Skeletal muscle cell (primary cell): ENCODE results near the gene NAT8.
"Not testable (repeated sequence)": the region's sequence is repeated elsewhere in the genome, so short reads cannot be mapped to it uniquely, and the experiment has no call there.

Source experiments
- DNase-seq: peaks from one replicate; pipeline ENCODE4 v3.0.0-alpha.2; 2010; ENCODE audit warnings: low read depth
- H3K4me3 ChIP-seq: 2 replicates; pipeline ENCODE4 v1.5.1; 2011; ENCODE audit warnings: low read depth, mild to moderate bottlenecking, control low read depth, low read length, moderate library complexity

Gene NAT8, protein sequence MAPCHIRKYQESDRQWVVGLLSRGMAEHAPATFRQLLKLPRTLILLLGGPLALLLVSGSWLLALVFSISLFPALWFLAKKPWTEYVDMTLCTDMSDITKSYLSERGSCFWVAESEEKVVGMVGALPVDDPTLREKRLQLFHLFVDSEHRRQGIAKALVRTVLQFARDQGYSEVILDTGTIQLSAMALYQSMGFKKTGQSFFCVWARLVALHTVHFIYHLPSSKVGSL

DNA sequence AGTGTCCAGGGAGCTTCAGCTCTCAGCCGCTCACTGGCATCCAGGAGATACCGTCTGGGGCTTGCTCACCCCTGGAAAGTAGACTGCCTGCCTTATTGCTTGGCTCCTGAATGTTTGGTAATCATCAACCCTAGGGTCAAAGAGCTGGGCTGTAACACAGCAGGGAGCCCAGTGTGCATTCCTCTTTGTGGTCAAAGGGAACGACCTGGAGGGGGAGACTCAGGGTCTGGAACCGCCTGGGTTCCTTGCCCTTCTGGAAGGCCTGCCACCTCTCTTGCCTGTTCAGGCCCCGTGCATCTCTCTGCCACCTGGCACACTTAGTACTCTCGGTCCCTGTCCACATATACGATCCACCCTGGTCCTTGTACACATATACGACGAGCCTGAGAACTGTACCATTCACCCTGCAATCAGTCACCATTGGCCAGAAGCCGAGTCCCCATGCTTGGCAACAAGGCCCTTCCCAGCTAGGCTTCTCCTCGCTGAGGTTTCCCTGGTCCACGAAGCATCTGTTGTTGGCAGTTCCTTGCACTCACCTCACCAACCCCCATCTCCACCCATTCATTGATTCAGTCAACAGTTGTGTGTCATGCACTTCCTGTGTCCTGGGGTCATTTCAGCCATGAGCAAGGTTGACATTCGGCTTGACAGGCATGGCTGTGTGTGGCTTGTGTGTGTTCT lies at the start of gene NAT8:
TSS of gene NAT8 (minus strand) at position 85 of the 681 bp plus-strand sequence. CDS start 794 bp downstream, outside the sequence.
- no peak within 1 kb of the TSS for H3K4me3 ChIP-seq
- no peak for DNase-seq

DNA sequence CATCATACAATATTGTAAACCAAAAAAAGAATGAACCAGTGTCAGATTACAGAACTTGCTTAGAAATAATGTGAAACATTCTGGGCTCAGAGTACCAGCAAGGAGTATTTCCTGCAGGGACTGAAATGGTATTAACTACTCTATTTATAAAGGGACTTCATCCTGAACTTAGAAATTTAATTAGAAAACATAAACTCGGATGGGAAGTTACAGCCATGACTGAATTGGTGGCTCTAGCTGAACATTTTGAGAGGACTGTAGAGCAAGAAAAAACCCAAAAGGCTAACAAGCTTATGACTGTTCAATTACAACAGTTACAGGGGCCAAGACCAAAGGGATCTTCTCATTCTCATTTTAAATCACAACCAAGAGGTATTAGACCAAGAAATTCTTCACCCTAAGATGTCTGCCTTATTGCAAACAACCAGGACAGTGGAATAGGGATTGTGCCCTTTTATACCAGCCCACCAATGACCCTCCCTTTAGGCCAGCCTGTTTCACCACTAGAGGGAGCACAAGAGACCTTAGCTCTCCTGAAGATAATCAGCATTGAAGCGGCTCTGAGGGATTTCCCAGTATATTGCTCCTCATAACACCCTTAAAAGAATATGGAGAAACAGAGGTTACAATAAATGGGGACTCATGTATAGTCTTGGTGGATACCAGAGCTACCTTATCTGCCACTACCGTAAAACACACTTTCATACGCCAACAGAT lies 48.3 kb upstream of the NAT8 start:
- DNase-seq, H3K4me3 ChIP-seq: not testable (repeated sequence)

DNA sequence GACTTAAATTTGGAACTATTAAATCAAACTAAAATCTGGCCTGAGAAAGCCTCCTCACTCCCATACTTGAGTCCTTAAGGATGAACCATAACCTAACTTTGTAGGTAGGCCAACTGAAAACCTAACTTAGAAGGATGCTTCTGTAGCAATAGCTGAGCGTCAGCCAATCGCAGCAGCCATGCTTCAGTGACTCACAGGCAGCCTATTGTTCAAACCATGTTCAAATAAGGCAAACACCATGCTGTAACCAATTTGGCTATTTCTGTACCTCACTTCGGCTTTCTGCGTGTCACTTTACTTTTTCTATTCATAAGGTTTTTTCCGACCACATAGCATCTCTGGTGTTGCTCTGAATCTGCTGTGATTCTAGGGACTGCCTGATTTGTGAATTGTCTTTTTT lies 46.3 kb upstream of the NAT8 start:
- not testable (repeated sequence) for DNase-seq, H3K4me3 ChIP-seq

DNA sequence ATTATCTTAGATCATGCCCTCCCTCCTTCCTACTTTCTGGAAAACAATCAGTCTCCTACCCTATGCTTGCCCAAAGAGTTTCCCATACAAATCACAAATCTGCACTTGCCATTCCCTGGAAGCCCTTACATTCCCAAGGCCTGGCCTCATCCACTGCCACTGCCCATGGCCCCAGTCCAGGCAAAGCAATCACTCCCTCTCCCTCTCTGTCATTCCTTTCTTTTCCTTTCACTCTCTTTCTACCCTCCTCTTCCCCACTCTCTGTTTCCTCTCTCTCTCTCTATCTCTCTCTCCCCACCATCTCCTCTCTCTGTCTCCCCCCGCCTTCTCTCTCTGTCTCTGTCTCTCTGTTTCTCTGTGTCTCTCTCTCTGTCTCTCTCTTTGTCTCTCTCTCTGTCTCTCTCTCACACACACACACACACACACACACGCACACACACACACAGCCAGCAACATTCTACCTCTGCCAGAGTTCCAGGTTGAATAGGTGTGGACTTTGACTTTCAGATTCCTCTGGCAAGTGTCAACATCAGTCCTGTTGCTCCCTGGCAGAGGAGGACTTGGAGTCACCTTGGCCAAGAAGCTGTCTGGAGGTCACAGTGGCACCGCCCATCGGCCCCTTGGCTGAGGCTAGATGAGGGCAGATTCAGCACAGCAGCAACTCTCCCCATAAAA lies 43.7 kb upstream of the NAT8 start:
- DNase-seq = no peak
- H3K4me3 ChIP-seq = no peak overlapping the region

DNA sequence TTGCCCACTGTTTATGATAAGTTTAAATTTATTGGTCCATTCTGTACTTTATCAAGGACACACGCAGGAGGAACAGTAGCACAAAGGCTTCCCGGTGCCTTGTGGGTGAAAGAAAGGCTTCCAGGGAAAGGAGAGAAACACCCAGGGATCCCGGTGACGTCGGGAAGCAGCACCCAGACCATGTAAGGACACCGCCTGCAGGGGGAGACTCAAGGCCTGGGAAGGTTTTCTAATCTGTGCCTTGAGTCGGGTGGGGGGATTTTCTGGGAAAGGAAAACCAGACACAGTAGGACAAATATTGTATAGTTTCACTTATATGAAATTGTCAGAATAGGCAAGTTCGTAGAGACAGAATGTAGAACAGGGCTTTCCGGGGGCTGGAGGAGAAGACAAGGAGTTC lies 42.7 kb upstream of the NAT8 start:
- H3K4me3 ChIP-seq, DNase-seq: not testable (repeated sequence)

DNA sequence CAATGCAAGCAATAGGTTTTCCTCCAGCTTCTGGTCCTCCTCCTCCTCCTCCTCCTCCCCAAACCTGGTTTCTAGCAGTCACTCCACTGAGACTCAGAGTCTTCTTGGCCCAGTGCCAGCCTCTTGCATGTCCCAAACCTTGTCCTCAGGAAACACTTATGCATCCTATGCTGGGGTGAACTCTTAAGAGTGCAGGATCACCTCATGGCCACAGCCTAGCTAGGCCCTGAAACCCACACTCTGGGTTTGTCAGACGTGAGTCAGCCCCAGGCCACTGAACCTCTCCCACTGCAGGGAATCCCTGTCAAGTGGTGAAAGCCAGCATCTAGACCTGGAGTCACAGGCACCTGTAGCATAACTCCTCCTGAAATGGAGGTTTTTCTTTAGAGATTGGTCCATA lies 42.1 kb upstream of the NAT8 start:
- not testable (repeated sequence) for H3K4me3 ChIP-seq

DNA sequence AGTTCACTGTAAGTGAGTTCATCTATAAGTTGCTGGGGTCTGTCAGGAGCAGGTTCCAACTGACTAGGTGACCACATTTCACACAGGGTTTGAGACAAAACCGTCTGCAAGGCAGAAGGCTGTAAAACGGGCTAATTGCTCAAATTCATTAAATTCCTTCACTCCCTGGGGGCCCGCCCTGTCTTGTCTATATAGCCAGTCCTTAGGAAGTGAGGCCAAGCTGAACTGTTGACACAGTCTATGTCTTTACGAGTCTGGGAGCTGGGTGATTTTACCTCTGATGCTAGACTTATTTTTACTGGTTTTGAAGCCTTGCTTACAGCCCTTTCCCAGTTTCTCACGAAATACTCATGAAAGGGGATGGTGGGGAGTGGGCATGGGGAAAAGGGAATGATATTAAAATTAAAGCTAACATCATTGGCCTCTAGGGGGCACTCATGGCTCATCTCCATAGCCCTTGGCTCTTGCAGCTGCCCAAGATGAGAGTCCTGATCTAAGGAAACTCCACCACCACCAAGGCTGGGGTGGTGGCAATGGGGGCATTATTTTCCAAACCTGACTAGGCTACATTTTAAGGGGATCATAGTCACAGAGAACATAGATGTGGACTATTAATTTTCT lies 37.8 kb upstream of the NAT8 start:
- H3K4me3 ChIP-seq, DNase-seq: not testable (repeated sequence)

More for the DNA sequence above, 42.1 kb upstream of the NAT8 start:
- not testable (repeated sequence) for DNase-seq

DNA sequence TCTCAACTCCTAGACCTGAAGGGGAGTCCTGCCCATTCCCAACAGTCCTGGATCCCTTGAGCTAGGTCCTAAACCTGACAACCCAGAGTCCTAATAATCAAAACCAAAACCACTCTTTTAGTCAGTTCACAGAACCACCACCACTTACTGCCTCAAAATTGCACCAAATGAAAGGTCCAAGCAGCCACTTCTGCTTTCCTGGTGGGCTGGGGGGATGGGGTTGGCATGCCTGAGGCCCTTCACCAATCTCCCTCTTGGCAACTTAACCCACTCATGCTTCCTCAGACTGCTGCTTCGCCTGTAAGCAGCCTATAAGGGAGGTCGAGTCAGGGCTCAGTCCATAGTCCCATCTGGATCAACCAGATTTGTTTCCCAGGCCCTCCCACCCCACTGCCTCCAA lies 37.0 kb upstream of the NAT8 start:
- not testable (repeated sequence) for H3K4me3 ChIP-seq, DNase-seq

DNA sequence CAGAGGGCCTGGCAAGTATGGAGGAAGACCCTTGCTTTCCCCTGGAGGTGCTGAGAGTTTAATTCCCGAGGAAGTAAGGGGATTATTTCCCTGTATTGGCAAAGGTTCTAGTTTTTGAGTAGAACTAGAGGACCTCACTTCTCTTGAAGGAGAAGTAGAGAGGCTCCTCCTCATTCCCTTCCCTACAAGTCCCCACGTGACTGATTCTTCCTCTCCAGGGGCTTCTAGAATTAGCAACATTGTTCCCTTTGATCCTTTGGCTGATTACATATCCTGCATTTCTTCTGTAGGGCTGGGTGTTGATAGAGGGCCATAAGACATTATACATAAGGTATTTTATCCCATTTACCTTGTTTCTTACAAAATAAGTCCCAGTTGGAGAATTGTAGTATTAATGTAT lies 35.8 kb upstream of the NAT8 start:
- not testable (repeated sequence) for DNase-seq, H3K4me3 ChIP-seq

DNA sequence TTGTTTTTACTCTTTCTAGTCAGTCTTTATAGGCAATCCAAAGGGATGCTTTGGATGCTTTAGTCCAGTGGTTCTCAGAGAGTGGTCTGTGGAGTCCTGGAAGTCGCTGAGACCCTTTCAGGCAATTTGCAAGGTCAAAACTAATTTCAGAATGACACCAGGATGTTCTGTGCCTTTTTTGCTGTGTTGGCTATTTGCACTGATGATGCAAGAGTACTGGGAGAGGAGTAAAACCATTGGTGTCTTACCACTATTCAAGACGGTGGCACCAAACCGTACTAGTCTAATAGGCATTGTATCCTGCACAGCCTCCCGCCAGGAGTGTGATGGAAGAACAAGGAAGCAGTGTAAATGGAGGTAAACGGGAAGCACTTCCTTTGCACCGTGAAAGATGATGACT lies 34.0 kb upstream of the NAT8 start:
- DNase-seq = not testable (repeated sequence)

DNA sequence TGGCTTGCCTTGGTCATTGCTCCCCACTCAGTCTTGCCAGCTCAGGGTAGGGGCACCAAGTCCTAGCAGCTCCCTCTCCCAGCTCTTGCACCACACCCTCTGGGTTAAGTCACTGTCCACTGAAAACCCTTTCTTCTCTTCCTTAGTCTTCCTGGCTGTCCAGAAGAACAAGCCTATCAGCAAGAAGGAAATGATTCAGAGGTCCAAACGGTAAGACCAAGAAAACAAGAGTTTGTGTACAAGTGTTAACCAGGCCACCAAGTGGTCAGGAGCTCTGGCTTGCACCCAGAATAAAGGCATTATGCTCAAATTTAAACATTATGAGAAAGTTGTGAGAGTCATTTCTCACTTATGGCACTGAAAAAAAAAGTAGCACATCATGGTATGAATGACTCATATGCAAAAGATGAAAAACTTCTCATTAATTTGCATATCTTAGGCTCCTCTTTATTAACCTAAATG lies 32.5 kb upstream of the NAT8 start:
- H3K4me3 ChIP-seq, DNase-seq: not testable (repeated sequence)

More for the DNA sequence above, 34.0 kb upstream of the NAT8 start:
- not testable (repeated sequence) for H3K4me3 ChIP-seq

DNA sequence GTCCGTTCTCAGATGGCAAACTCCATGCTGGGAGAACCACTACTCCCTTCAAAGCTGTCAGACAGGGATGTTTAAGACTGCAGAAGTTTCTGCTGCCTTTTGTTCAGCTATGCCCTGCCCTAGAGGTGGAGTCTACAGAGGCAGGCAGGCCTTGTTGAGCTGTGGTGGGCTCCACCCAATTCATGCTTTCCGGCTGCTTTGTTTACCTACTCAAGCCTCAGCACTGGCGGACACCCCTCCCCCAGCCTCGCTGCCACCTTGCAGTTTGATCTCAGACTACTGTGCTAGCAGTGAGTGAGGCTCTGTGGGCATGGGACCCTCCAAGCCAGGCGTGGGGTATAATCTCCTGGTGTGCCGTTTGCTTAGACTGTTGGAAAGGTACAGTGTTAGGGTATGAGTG lies 27.8 kb upstream of the NAT8 start:
- DNase-seq, H3K4me3 ChIP-seq: not testable (repeated sequence)

DNA sequence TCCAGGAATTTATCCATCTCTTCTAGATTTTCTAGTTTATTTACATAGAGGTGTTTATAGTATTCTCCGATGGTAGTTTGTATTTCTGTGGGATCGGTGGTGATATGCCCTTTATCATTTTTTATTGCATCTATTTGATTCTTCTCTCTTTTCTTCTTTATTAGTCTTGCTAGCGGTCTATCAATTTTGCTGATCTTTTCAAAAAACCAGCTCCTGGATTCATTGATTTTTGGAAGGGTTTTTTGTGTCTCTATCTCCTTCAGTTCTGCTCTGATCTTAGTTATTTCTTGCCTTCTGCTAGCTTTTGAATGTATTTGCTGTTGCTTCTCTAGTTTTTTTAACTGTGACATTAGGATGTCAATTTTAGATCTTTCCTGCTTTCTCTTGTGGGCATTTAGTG lies 25.0 kb upstream of the NAT8 start:
- H3K4me3 ChIP-seq, DNase-seq: not testable (repeated sequence)

DNA sequence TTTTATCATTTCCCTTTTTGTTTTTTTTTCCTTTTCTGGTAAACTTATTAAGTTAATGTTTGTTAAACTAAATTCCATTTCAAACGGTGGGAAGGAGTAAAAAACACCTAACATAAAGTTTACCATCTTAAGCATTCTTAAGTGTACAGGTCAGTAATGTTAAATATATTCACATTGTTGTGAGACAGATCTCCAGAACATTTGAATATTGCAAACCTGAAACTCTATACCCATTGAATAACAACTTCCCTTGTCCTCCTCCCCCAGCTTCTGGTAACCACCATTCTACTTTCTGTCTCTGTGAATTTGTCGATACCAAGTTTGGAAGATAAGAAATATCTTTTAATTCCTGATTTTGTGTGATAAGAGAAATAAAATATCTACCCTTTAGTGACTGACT lies 12.0 kb upstream of the NAT8 start:
- DNase-seq = no peak
- H3K4me3 ChIP-seq = no peak overlapping the region

DNA sequence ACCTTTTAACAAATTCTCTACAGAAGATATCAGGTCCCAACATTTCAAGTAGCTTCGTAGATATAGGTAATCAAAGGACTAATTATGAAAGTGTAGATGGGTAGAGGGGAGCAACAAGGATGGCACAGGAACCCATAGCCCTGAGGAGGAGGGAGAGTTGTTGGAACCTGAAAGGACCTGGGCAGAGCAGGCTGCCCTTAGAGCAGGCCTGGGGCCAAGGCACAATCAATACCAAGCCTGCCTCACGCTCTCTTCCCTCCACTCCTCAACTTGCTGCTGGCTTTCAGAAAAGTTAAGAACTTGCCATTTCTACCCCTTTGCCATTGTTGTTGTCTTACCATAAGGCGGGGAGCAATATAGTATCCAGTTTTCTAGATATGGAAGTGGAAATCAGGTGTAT lies 10.1 kb upstream of the NAT8 start:
- DNase-seq = no peak

DNA sequence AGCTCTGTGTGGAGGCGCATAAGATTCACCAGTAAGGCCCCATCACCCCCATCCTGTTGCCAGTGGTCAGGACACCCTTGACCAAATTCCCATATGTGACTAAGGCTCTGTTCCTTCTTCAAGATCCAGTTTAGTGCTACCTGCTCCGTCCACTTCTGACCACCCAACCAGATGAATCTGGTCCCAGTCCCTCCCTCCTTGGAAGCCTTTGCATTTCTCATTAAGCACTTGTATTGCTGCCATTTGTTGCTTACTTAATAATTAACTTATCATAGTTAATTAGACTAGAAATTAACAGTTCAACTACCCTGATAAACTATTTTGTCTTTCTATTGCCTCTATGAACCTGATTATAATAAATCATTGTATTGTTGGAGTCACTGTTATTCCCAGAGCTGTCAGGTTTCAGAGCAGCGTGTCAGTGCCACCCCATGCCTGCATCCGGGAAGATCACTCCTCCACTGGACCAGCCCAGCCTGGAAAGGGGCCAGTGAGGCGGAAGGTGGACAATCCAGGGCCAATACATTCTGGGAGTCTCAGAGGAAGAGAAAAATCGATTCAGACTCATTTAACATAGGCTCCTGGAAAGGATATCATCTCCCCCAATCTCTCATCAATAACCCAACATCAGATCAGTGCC lies 9.5 kb upstream of the NAT8 start:
- no peak for DNase-seq
- H3K4me3 ChIP-seq = no peak overlapping the region

More for the DNA sequence above, 10.1 kb upstream of the NAT8 start:
- no peak overlapping the region for H3K4me3 ChIP-seq

DNA sequence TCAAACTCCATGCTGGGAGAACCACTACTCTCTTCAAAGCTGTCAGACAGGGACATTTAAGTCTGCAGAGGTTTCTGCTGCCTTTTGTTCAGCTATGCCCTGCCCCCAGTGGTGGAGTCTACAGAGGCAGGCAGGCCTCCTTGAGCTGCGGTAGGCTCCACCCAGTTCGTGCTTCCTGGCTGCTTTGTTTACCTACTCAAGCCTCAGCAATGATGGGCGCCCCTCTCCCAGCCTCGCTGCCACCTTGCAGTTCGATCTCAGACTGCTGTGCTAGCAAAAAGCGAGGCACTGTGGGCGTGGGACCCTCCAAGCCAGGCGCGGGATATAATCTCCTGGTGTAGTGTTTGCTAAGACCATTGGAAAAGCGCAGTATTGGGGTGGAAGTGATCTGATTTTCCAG lies 5.5 kb upstream of the NAT8 start:
- H3K4me3 ChIP-seq, DNase-seq: not testable (repeated sequence)

DNA sequence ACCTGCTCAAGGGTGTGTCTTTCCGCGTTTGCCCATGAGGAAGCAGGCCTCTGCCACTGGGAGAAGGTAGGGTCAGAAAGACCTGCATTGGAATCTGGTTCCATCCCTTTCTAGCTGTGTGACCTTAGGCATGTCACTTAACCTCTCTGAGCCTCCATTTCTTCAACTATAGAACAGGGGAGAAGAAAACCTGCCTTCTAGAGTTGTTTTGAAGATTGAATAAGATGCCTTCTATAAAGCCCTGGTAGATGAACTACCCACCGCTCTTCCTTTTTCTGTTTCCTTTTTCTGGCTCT lies 507 bp downstream of the NAT8 start:
- no peak for DNase-seq
- H3K4me3 ChIP-seq = no peak overlapping the region
